ENCODE results near the gene MYO1B.

MYO1B gene

DNA sequence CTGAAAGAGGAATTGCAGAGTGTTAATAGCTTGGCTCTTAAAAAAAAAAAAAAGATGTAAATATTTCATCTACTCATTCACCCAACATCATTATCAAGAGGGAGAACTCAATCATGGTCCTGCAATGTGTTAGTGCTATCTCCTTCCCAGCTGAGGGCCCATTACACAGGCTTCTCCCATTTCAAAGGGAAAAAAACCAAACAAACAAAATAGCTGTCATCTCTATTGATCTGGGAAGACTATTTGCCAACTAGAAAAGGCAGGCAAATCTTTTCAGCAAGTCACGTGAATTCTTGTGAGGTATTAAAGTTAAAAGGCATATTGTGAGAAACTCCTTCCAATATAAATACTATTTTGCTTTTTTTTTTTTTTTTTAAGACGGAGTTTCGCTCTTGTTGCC, 194.3 kb downstream of the MYO1B start:
- TF ChIP-seq, protein P1, sequence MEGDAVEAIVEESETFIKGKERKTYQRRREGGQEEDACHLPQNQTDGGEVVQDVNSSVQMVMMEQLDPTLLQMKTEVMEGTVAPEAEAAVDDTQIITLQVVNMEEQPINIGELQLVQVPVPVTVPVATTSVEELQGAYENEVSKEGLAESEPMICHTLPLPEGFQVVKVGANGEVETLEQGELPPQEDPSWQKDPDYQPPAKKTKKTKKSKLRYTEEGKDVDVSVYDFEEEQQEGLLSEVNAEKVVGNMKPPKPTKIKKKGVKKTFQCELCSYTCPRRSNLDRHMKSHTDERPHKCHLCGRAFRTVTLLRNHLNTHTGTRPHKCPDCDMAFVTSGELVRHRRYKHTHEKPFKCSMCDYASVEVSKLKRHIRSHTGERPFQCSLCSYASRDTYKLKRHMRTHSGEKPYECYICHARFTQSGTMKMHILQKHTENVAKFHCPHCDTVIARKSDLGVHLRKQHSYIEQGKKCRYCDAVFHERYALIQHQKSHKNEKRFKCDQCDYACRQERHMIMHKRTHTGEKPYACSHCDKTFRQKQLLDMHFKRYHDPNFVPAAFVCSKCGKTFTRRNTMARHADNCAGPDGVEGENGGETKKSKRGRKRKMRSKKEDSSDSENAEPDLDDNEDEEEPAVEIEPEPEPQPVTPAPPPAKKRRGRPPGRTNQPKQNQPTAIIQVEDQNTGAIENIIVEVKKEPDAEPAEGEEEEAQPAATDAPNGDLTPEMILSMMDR (IDR thresholded peaks at IDR 0.05; ENCODE audit: extremely low read depth, insufficient read depth, missing control alignments) = no peak
- in situ Hi-C loops (cut with MboI; ENCODE audit: low pct_unique_long_range_greater_than_20kb, low sequenced_read_pairs, unreplicated experiment) = no loop called here
- DNase-seq (ENCODE audit: low spot score) = no peak

DNA sequence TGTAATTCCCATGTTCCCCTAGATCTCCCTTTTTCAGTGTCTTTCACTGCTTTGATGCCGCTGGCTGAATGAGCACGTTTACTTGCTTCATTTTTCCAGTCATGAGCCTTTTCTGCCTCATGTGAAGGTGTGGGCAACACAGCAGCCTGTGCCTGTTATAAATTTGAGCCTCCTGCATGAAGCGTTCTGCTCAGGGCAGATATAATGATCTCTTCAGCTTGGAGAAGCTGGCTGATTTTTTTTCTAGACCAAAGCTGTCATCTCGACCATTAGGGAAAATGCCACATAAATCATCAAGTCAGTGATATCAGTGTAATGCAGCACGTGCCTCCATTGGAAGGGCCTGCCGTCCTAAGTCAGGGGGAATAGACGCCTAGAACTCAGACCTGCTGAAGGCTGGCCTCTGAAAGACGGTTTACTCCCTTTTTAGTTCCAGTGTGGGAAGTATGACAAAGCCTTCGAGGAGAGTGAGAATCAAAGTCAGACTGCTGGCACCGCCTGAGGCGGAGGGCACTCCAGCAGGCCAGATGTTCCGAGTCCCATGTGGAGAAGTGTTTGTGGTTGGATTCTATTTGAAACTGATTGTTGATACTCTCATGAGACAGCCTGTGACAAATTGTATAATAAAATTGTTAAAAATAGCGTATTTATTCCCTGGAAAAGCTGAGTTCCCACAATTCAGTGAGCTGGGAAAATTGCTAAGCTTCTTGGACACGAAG, 196.5 kb downstream of the MYO1B start:
- TF ChIP-seq, protein P1 (IDR thresholded peaks at IDR 0.05; ENCODE audit: extremely low read depth, insufficient read depth, missing control alignments) = no peak
- no peak for DNase-seq (ENCODE audit: low spot score)
- in situ Hi-C loops (cut with MboI; ENCODE audit: low pct_unique_long_range_greater_than_20kb, low sequenced_read_pairs, unreplicated experiment) = no loop called here

DNA sequence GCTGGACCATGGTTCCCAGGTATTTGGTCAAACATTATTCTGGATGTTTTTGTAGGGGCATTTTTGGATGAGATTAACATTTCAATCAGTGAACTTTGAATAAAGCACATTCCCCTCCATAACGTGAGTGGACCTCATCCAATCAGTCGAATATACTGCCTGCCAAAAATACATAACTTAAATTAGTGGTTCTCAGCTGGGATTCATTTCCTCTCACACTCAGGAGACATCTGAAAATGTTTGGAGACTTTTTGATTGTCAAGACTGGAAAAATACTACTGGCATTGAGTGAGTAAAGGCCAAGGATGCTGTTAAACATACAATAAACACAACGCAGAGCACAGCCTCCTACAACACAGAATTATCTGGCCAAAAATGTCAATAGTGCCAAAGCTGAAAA, 198.2 kb downstream of the MYO1B start:
- DNase-seq (ENCODE audit: low spot score) = no peak
- in situ Hi-C loops (cut with MboI; ENCODE audit: low pct_unique_long_range_greater_than_20kb, low sequenced_read_pairs, unreplicated experiment) = no loop called here
- TF ChIP-seq, protein P1 (IDR thresholded peaks at IDR 0.05; ENCODE audit: extremely low read depth, insufficient read depth, missing control alignments) = no peak

DNA sequence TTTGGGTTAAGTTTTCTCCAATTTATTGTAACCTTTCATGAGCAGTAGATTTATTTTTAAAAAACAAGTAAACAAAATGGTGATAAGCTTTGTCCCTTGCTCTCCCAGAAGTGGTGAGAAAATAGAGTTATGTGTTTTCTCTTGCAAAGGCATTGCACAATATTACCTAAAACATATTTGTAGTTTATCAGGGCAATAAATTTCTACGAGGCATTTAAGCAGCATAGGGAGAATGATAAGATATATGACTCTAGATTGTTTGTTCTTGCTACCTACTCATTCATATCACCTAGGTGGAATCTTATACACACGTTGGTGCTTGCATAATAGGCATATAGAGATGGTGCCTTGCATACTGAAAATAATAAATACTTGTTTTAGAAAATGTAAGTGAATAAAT, 201.7 kb downstream of the MYO1B start:
- no peak for DNase-seq (ENCODE audit: low spot score)
- TF ChIP-seq, protein P1 (IDR thresholded peaks at IDR 0.05; ENCODE audit: extremely low read depth, insufficient read depth, missing control alignments) = no peak
- in situ Hi-C loops (cut with MboI; ENCODE audit: low pct_unique_long_range_greater_than_20kb, low sequenced_read_pairs, unreplicated experiment) = no loop called here

DNA sequence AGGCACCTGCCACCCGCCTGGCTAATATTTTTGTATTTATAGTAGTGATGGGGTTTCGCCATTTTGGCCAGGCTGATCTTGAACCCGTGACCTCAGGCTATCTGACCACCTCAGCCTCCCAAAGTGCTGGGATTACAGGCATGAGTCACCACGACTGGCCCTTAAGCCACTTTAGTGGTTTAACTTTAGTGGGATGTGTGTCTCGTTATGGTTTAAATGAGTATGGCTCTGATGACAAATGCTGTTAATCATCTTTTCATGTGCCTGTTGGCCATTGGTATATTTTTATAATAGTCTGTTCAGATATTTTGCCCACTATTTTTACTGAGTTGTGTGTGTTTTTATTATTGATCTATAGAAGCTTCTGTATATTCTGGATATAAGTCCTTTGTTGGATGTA, 205.9 kb downstream of the MYO1B start:
- in situ Hi-C loops (cut with MboI; ENCODE audit: low pct_unique_long_range_greater_than_20kb, low sequenced_read_pairs, unreplicated experiment) = no loop called here
- no peak for DNase-seq (ENCODE audit: low spot score)
- TF ChIP-seq, protein P1 (IDR thresholded peaks at IDR 0.05; ENCODE audit: extremely low read depth, insufficient read depth, missing control alignments) = no peak

DNA sequence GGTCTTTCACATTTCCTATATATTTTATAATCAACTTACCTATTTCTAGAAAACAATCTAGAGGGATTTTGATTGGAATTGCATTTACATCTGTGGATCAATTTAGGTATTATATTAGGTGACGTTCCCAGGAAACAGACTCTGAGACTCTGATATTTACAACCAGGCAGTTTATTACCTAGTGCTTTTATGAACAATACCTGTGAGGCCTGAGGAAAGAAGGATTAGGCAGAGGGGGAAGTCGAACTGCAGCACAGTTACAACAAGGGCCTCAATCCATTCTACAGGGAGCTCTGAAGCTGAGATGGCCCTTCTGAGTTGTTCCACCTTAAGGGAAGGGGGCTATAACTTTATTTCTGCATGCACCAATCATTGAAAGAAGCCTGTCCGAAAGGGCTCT, 206.9 kb downstream of the MYO1B start:
- in situ Hi-C loops (cut with MboI; ENCODE audit: low pct_unique_long_range_greater_than_20kb, low sequenced_read_pairs, unreplicated experiment) = no loop called here
- DNase-seq (ENCODE audit: low spot score) = no peak
- TF ChIP-seq, protein P1 (IDR thresholded peaks at IDR 0.05; ENCODE audit: extremely low read depth, insufficient read depth, missing control alignments) = no peak
